GM21619 (cell line): Measurements from ENCODE around the gene HDAC11.
"Not testable (repeated sequence)": the region's sequence is repeated elsewhere in the genome, so short reads cannot be mapped to it uniquely, and the experiment has no call there.

Source experiments
- ATAC-seq: cut with Tn5 transposase; IDR thresholded peaks from one replicate; pipeline ENCODE4 v1.9.1; 2021; ENCODE audit not compliant: unreplicated experiment

HDAC11 gene

GRCh38 chr3:13466781-13467180 lies 13.3 kb upstream of the HDAC11 start:
- ATAC-seq, result no peak

- no peak for ATAC-seq
These were observed 9.1 kb upstream of the HDAC11 start for GRCh38 chr3:13470894-13471574.

GRCh38 chr3:13472286-13472685 lies 7.8 kb upstream of the HDAC11 start:
- ATAC-seq, result no peak

- no peak for ATAC-seq
These were observed 7.1 kb upstream of the HDAC11 start for GRCh38 chr3:13473020-13473419.

- no peak for ATAC-seq
These were observed 6.1 kb upstream of the HDAC11 start for GRCh38 chr3:13474021-13474420.

GRCh38 chr3:13474776-13475303 lies 5.3 kb upstream of the HDAC11 start:
- ATAC-seq, result no peak

GRCh38 chr3:13475871-13476590 lies 4.1 kb upstream of the HDAC11 start:
- ATAC-seq, result no peak

- ATAC-seq, result no peak
These were observed 2.2 kb upstream of the HDAC11 start for GRCh38 chr3:13477943-13478342.

GRCh38 chr3:13479332-13479581 lies 849 bp upstream of the HDAC11 start:
- ATAC-seq, result no peak

GRCh38 chr3:13480340-13481318 lies 523 bp downstream of the HDAC11 start:
- ATAC-seq, result peak; percentile 27

- ATAC-seq, result no peak
These were observed 2.1 kb downstream of the HDAC11 start for GRCh38 chr3:13482106-13482690.

- no peak for ATAC-seq
These were observed 3.2 kb downstream of the HDAC11 start for GRCh38 chr3:13483286-13483685.

- ATAC-seq, result no peak
These were observed 4.0 kb downstream of the HDAC11 start for GRCh38 chr3:13483988-13484695.

- no peak for ATAC-seq
These were observed 4.9 kb downstream of the HDAC11 start for GRCh38 chr3:13484851-13485590.

GRCh38 chr3:13485630-13486562 lies 5.8 kb downstream of the HDAC11 start:
- not testable (repeated sequence) for ATAC-seq

- no peak for ATAC-seq
These were observed 7.3 kb downstream of the HDAC11 start for GRCh38 chr3:13487403-13487802.

- no peak for ATAC-seq
These were observed 11.3 kb downstream of the HDAC11 start for GRCh38 chr3:13491206-13491974.

GRCh38 chr3:13492048-13492447 lies 11.9 kb downstream of the HDAC11 start:
- no peak for ATAC-seq
